Measurements from ENCODE around the gene STX1A. TPM values are rescaled to one million over a fixed set of nuclear protein-coding genes. Genes with fewer than 3 reads are reported as not detected.
"Not testable (repeated sequence)": the region's sequence is repeated elsewhere in the genome, so short reads cannot be mapped to it uniquely, and the experiment has no call there.

The STX1A gene
- total and polyA plus RNA-seq, 12 donors: 0.52 to 28.1 (median 5.2) TPM

DNA sequence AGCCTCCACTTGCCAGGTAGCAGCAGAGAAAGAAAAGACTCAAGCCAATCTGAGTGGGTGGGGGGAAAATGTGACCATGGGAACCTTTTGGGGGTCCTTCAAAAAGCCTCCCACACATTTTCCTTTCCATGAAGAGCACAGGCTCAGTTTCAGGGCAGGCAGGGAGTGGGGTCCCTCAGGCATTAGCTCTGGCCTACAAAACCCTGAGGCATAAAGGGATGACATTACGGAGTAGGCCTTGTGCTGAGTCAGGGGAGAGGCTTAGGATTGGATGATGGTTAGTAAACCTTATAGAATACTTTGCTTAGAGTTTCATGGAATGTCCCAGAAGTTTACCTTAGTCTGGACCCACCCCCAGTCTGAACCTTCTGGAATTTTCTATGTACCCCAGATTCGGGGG is 39.8 kb downstream of the STX1A start:
- H3K4me3 ChIP-seq: no peak overlapping the region
- TF ChIP-seq, protein P1, sequence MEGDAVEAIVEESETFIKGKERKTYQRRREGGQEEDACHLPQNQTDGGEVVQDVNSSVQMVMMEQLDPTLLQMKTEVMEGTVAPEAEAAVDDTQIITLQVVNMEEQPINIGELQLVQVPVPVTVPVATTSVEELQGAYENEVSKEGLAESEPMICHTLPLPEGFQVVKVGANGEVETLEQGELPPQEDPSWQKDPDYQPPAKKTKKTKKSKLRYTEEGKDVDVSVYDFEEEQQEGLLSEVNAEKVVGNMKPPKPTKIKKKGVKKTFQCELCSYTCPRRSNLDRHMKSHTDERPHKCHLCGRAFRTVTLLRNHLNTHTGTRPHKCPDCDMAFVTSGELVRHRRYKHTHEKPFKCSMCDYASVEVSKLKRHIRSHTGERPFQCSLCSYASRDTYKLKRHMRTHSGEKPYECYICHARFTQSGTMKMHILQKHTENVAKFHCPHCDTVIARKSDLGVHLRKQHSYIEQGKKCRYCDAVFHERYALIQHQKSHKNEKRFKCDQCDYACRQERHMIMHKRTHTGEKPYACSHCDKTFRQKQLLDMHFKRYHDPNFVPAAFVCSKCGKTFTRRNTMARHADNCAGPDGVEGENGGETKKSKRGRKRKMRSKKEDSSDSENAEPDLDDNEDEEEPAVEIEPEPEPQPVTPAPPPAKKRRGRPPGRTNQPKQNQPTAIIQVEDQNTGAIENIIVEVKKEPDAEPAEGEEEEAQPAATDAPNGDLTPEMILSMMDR (IDR thresholded peaks at IDR 0.05): no peak
- TF ChIP-seq POLR2A (IDR thresholded peaks at IDR 0.05): no peak
- no peaks in the 10 kb centered on the region for H3K27me3 ChIP-seq
- no peak overlapping the region for H3K27ac ChIP-seq
- DNase-seq: no peak
- peaks cover 20 to 31% of the 10 kb centered on the region in 2 donors for H3K4me1 ChIP-seq (replicated peaks in 1 of 2)
- H3K36me3 ChIP-seq (replicated peaks in 1 of 2): peaks cover 0 to 6% of the 10 kb centered on the region in 2 donors
- intact Hi-C loops (cut with DNase I): no loop called here
- H3K9me3 ChIP-seq (replicated peaks in 1 of 3): no peaks in the 10 kb centered on the region
- 90 to 100% (median 92%) methylated on average over 1 to 2 of the region's 2 CpGs for WGBS, 4 donors

DNA sequence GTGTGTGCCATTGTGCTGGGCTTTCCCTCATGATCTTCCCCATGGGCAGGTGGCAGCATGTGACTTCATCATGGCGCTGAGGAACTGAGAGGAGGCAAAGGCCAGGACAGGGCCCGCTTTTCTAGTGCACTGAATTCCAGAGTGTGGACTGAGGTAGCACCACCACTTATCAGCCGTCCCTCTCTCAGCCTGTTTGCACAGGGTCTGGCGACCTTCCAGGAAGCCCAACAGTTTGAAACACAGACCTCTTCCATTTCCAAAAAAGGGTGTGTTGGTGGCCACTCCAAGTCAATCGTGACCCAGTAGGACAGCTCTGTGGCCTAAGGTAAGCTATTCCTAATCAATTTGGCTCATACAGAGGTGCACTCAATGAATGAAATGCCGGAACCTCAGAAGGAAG is 40.6 kb downstream of the STX1A start:
- H3K36me3 ChIP-seq (replicated peaks in 1 of 2): peaks cover 0 to 6% of the 10 kb centered on the region in 2 donors
- peaks cover 15 to 26% of the 10 kb centered on the region in 2 donors for H3K4me1 ChIP-seq (replicated peaks in 1 of 2)
- 87 to 97% (median 94%) methylated on average over 4 to 6 of the region's 6 CpGs for WGBS, 4 donors
- H3K27ac ChIP-seq: no peak overlapping the region
- no peak for DNase-seq
- H3K27me3 ChIP-seq: no peaks in the 10 kb centered on the region
- TF ChIP-seq, protein P1 (IDR thresholded peaks at IDR 0.05): no peak
- TF ChIP-seq POLR2A (IDR thresholded peaks at IDR 0.05): no peak
- no peaks in the 10 kb centered on the region for H3K9me3 ChIP-seq (replicated peaks in 1 of 3)
- H3K4me3 ChIP-seq: no peak overlapping the region
- intact Hi-C loops (cut with DNase I): no loop called here

DNA sequence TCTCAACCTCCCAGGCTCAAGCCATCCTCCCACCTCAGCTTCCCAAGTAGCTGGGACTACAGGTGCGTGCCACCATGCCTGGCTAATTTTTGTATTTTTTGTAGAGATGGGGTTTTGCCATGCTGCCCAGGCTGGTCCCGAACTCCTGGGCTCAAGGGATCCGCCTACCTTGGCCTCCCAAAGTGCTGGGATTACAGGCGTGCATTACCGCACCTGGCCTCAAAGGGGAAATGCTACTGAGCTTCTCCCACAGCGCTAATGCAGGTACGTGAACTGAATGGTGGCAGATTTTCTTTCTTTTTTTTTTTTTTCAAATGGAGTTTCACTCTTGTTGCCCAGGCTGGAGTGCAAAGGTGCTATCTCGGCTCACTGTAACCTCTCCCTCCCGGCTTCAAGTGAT is 43.4 kb downstream of the STX1A start:
- intact Hi-C loops (cut with DNase I): not testable (repeated sequence)
- WGBS, 4 donors: 80 to 84% (median 83%) methylated on average over 9 of the region's 9 CpGs

DNA sequence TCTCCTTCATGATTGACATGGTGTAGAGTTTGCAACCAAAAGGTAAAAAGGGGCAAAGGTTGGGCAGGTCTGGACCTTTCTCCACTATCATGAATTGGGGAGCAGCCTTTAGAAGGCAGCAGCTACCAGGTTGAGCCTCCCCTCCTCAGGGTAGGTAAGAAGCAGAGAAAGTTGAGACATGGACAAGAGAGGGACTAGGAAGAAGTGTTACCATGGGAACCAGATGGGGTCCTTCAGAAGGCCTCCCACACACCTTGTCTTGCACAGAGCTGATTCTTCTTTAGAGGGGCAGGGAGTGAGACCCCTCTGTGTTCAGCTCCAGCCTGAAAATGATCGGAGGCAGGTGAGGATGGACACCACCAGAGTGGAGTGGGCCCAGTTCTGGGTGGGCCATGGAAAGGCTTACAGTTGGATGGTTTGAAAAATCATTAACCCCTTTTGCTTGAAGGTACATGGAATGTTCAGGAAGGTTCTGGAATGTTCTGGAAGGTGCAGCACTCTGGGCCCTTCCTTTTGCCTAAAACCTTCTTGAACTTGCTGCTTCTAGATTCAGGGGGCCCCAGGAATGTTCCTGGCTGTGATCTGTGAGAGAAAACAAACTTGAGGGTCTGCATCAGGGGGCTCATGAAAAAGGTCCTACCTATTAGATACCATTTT is 44.9 kb downstream of the STX1A start:
- intact Hi-C loops (cut with DNase I): no loop called here
- WGBS, 4 donors: 86 to 100% (median 95%) methylated on average over 1 of the region's 1 CpG
- H3K4me1 ChIP-seq (replicated peaks in 1 of 2): peaks cover 0 to under 1% of the 10 kb centered on the region in 2 donors

More for the DNA sequence above, 43.4 kb downstream of the STX1A start:
- H3K36me3 ChIP-seq (replicated peaks in 1 of 2); H3K9me3 ChIP-seq (replicated peaks in 1 of 3); H3K27ac ChIP-seq; H3K4me3 ChIP-seq; DNase-seq; H3K27me3 ChIP-seq: not testable (repeated sequence)
- peaks cover 5 to 10% of the 10 kb centered on the region in 2 donors for H3K4me1 ChIP-seq (replicated peaks in 1 of 2)

More for the DNA sequence above, 44.9 kb downstream of the STX1A start:
- peaks cover 0 to 6% of the 10 kb centered on the region in 2 donors for H3K36me3 ChIP-seq (replicated peaks in 1 of 2)
- H3K9me3 ChIP-seq (replicated peaks in 1 of 3): no peaks in the 10 kb centered on the region
- DNase-seq: no peak
- no peak overlapping the region for H3K27ac ChIP-seq
- no peak overlapping the region for H3K4me3 ChIP-seq
- TF ChIP-seq POLR2A (IDR thresholded peaks at IDR 0.05): no peak
- TF ChIP-seq, protein P1 (IDR thresholded peaks at IDR 0.05): no peak
- no peaks in the 10 kb centered on the region for H3K27me3 ChIP-seq
